H9 (cell line): ENCODE results near the gene SFMBT1. TPM values are rescaled to one million over a fixed set of nuclear protein-coding genes. Genes with fewer than 3 reads are reported as not detected.
A peak's percentile ranks its signal among the peaks of the same experiment; 100 is the strongest.

Experiments
- DNase-seq: peaks from one replicate; pipeline ENCODE4 v3.0.0-alpha.2; 2017
- H2AFZ ChIP-seq: one replicate; pipeline ENCODE4 v1.6.1; 2013; ENCODE audit warnings: mild to moderate bottlenecking, low read length, control low read depth, moderate library complexity
- H2AK5ac ChIP-seq: 2 replicates; pipeline ENCODE4 v1.6.1; 2013; ENCODE audit warnings: low read length, control low read depth, mixed read lengths; ENCODE audit not compliant: insufficient read length
- H2BK120ac ChIP-seq: one replicate; pipeline ENCODE4 v1.6.1; 2013; ENCODE audit warnings: low read depth, mild to moderate bottlenecking, low read length, control low read depth, inconsistent platforms; ENCODE audit not compliant: poor library complexity, severe bottlenecking
- H2BK12ac ChIP-seq: 2 replicates; pipeline ENCODE4 v1.6.1; 2013; ENCODE audit warnings: low read length, control low read depth, mixed read lengths, low read depth; ENCODE audit not compliant: insufficient read length
- H2BK15ac ChIP-seq: 2 replicates; pipeline ENCODE4 v1.6.1; 2013; ENCODE audit warnings: low read depth, low read length, control low read depth
- H2BK20ac ChIP-seq: one replicate; pipeline ENCODE4 v1.6.1; 2013; ENCODE audit warnings: low read depth, mild to moderate bottlenecking, low read length, control low read depth, inconsistent platforms; ENCODE audit not compliant: poor library complexity, severe bottlenecking
- H2BK5ac ChIP-seq: 2 replicates; pipeline ENCODE4 v1.6.1; 2013; ENCODE audit warnings: low read length, control low read depth, mixed read lengths; ENCODE audit not compliant: insufficient read length
- H3K14ac ChIP-seq: 2 replicates; pipeline ENCODE4 v1.6.1; 2013; ENCODE audit warnings: low read length, control low read depth; ENCODE audit not compliant: insufficient read depth
- H3K18ac ChIP-seq: 2 replicates; pipeline ENCODE4 v1.6.1; 2013; ENCODE audit warnings: low read depth, mild to moderate bottlenecking, mixed read lengths, low read length, control low read depth; ENCODE audit not compliant: insufficient read length
- H3K23ac ChIP-seq: 2 replicates; pipeline ENCODE4 v1.6.1; 2013; ENCODE audit warnings: low read length, control low read depth, mixed read lengths, low read depth; ENCODE audit not compliant: insufficient read length
- H3K23me2 ChIP-seq: 2 replicates; pipeline ENCODE4 v1.6.1; 2013; ENCODE audit warnings: low read depth, mild to moderate bottlenecking, mixed read lengths, low read length, control low read depth; ENCODE audit not compliant: insufficient read length, poor library complexity, severe bottlenecking
- H3K27ac ChIP-seq: 2 replicates; pipeline ENCODE4 v1.5.1; 2013; ENCODE audit warnings: low read length, control low read depth, mixed read lengths, low read depth; ENCODE audit not compliant: insufficient read length
- H3K27me3 ChIP-seq: 2 replicates; pipeline ENCODE4 v1.6.1; 2013; ENCODE audit warnings: low read length, control low read depth, inconsistent platforms; ENCODE audit not compliant: insufficient read depth
- H3K4ac ChIP-seq: 2 replicates; pipeline ENCODE4 v1.6.1; 2013; ENCODE audit warnings: low read depth, mild to moderate bottlenecking, control low read depth, inconsistent platforms, low read length, moderate library complexity
- H3K4me1 ChIP-seq: 2 replicates; pipeline ENCODE4 v1.6.1; 2013; ENCODE audit warnings: low read length, control low read depth, inconsistent platforms; ENCODE audit not compliant: insufficient read depth
- H3K4me2 ChIP-seq: 2 replicates; pipeline ENCODE4 v1.6.1; 2013; ENCODE audit warnings: low read length, control low read depth, mixed read lengths; ENCODE audit not compliant: insufficient read length, insufficient read depth
- H3K56ac ChIP-seq: 2 replicates; pipeline ENCODE4 v1.6.1; 2013; ENCODE audit warnings: low read depth, mild to moderate bottlenecking, mixed read lengths, low read length, control low read depth; ENCODE audit not compliant: insufficient read length
- H3K79me1 ChIP-seq: 2 replicates; pipeline ENCODE4 v1.6.1; 2013; ENCODE audit warnings: low read depth, mild to moderate bottlenecking, moderate library complexity, low read length, control low read depth, inconsistent platforms; ENCODE audit not compliant: insufficient read depth, poor library complexity, severe bottlenecking
- H3K79me2 ChIP-seq: 2 replicates; pipeline ENCODE4 v1.6.1; 2013; ENCODE audit warnings: low read length, control low read depth, inconsistent platforms; ENCODE audit not compliant: insufficient read depth
- H3K9ac ChIP-seq: 2 replicates; pipeline ENCODE4 v1.6.1; 2013; ENCODE audit warnings: low read length, control low read depth, mixed read lengths; ENCODE audit not compliant: insufficient read length; ENCODE audit errors: extremely low read depth
- H3K9me3 ChIP-seq: one replicate; pipeline ENCODE4 v1.6.1; 2013; ENCODE audit warnings: low read depth, low read length, inconsistent platforms; ENCODE audit not compliant: control insufficient read depth
- H3T11ph ChIP-seq: one replicate; pipeline ENCODE4 v1.6.1; 2013; ENCODE audit warnings: mild to moderate bottlenecking, low read length, control low read depth, inconsistent platforms
- H4K20me1 ChIP-seq: one replicate; pipeline ENCODE4 v1.6.1; 2013; ENCODE audit not compliant: control insufficient read depth, insufficient read length, insufficient read depth
- H4K5ac ChIP-seq: 2 replicates; pipeline ENCODE4 v1.6.1; 2013; ENCODE audit warnings: low read depth, mild to moderate bottlenecking, mixed read lengths, low read length, control low read depth; ENCODE audit not compliant: insufficient read length
- H4K8ac ChIP-seq: replicated peaks from 2 replicates; pipeline ENCODE4 v1.6.1; 2013; ENCODE audit warnings: low read length, control low read depth, mixed read lengths, low read depth; ENCODE audit not compliant: insufficient read length
- H4K91ac ChIP-seq: 2 replicates; pipeline ENCODE4 v1.6.1; 2013; ENCODE audit warnings: low read depth, mild to moderate bottlenecking, moderate library complexity, mixed read lengths, low read length, control low read depth; ENCODE audit not compliant: insufficient read length
- H3K27ac Mint-ChIP-seq, 3 experiments: 2 replicates in 2 of 3; 3 replicates in 1 of 3; pipeline ENCODE4 v1.8.0; 2020 to 2021; ENCODE audit warnings: mixed read lengths in 3 of 3, mild to moderate bottlenecking in 1 of 3, moderate library complexity in 1 of 3
- H3K27me3 Mint-ChIP-seq: 2 replicates; pipeline ENCODE4 v1.8.0; 2021; ENCODE audit warnings: low read depth, mild to moderate bottlenecking, moderate library complexity, mixed read lengths
- H3K36me3 Mint-ChIP-seq, 3 experiments: 2 replicates in 2 of 3; 3 replicates in 1 of 3; pipeline ENCODE4 v1.8.0; 2020 to 2021; ENCODE audit warnings: low read depth in 3 of 3, mixed read lengths in 3 of 3; ENCODE audit not compliant: insufficient read depth in 1 of 3
- H3K4me1 Mint-ChIP-seq, 2 experiments: 2 replicates each; pipeline ENCODE4 v1.8.0; 2020; ENCODE audit warnings: mixed read lengths in 2 of 2
- H3K4me3 Mint-ChIP-seq, 2 experiments: 2 replicates in 1 of 2; 3 replicates in 1 of 2; pipeline ENCODE4 v1.8.0; 2020 to 2021; ENCODE audit warnings: mild to moderate bottlenecking in 2 of 2, mixed read lengths in 2 of 2, moderate library complexity in 1 of 2
- H3K9me3 Mint-ChIP-seq, 2 experiments: 2 replicates in 1 of 2; 3 replicates in 1 of 2; pipeline ENCODE4 v1.8.0; 2020; ENCODE audit warnings: mild to moderate bottlenecking in 2 of 2, mixed read lengths in 2 of 2, moderate library complexity in 1 of 2
- CTCF ChIP-seq: fragments of 200-600 bp; sonication (generic); conservative IDR thresholded peaks from 3 replicates; pipeline ENCODE4 v1.8.0; 2021; ENCODE audit warnings: antibody characterized with exemption, mild to moderate bottlenecking
- WGBS: extraction: QIAGEN DNeasy Blood & Tissue Kit; methylation state at CpG from one replicate; pipeline ENCODE4 v1.1.7; 2013; ENCODE audit warnings: missing lambda C conversion rate, low lambda C conversion rate, mixed read lengths; ENCODE audit not compliant: insufficient read length; ENCODE audit errors: extremely low coverage; 5-methylcytosine and 5-hydroxymethylcytosine counted together
- total RNA-seq: library from RNA; stranded (reverse); gene quantifications from 2 replicates; pipeline ENCODE4 v1.2.1, GENCODE V29; 2021

The SFMBT1 gene
- total RNA-seq, 1 experiment from 2014 or later = 15.3 TPM

- Mint-ChIP-seq H3K36me3 (no peaks in the 10 kb centered on the region), H3K4me3 (no peak overlapping the region), H3K27ac (peak overlapping the region in 1 of 3 experiments; percentile 66; a peak in 2 of 7 replicates), H3K4me1 (peaks cover 19 to 25% of the 10 kb centered on the region in 2 experiments), H3K9me3 (no peaks in the 10 kb centered on the region), H3K27me3 (no peaks in the 10 kb centered on the region)
- Histone ChIP-seq H3K27ac (no peak overlapping the region), H3K79me2 (no peaks in the 10 kb centered on the region), H2AFZ (no peak overlapping the region), H3K23me2 (no peaks in the 10 kb centered on the region), H3K56ac (no peak overlapping the region), H2BK5ac (no peak overlapping the region), H3K18ac (no peak overlapping the region), H2BK12ac (no peak overlapping the region), H3K9me3 (no peaks in the 10 kb centered on the region), H3T11ph (no peak overlapping the region), H2BK15ac (no peak overlapping the region), H2BK120ac (no peak overlapping the region), H3K4me1 (no peaks in the 10 kb centered on the region; the same call in 1 of the 2 replicates), H3K27me3 (no peaks in the 10 kb centered on the region), H3K79me1 (no peaks in the 10 kb centered on the region), H3K9ac (no peak overlapping the region), H4K91ac (no peak overlapping the region), H2BK20ac (no peak overlapping the region), H4K5ac (no peak overlapping the region), H3K23ac (no peak overlapping the region), H3K4me2 (no peak overlapping the region), H3K14ac (no peak overlapping the region), H2AK5ac (no peak overlapping the region), H4K8ac (no peak overlapping the region), H4K20me1 (no peaks in the 10 kb centered on the region), H3K4ac (no peak overlapping the region)
- DNase-seq = no peak
- WGBS = no CpG with 5 or more reads among the region's 2 CpGs
- TF ChIP-seq CTCF = no peak
Observed at GRCh38 chr3:53009826-53010539, 35.9 kb downstream of the SFMBT1 start.
